Upper lobe of left lung (tissue), 4 donors: Measurements from ENCODE around the gene POLG2.

Experiments used
- EP300 ChIP-seq, 4 donors: sonication (generic); formaldehyde crosslinking; IDR thresholded peaks; one replicate each; pipeline ENCODE4 v1.5.1; 2017; ENCODE audit warnings: antibody characterized with exemption in 4 of 4, control low read depth in 2 of 4
- POLR2A ChIP-seq, 4 donors: fragments of 450-650 bp; IDR thresholded peaks; one replicate each; pipeline ENCODE4 v1.5.1; 2016 to 2017; ENCODE audit warnings: antibody characterized with exemption in 4 of 4, mild to moderate bottlenecking in 2 of 4
- POLR2AphosphoS5 ChIP-seq, 2 donors: sonication (generic); formaldehyde crosslinking; IDR thresholded peaks; one replicate each; pipeline ENCODE4 v1.5.1; 2017; ENCODE audit warnings: antibody characterized with exemption in 2 of 2
- TF ChIP-seq, protein P1 (sequence below), 6 experiments: fragments of 450-650 bp in 4 of 6; fragments of 200-600 bp in 2 of 6; sonication (generic) in 2 of 6; IDR thresholded peaks; one replicate each; pipeline ENCODE4 v1.5.1; 2016 to 2019; ENCODE audit warnings: antibody characterized with exemption in 6 of 6

DNA sequence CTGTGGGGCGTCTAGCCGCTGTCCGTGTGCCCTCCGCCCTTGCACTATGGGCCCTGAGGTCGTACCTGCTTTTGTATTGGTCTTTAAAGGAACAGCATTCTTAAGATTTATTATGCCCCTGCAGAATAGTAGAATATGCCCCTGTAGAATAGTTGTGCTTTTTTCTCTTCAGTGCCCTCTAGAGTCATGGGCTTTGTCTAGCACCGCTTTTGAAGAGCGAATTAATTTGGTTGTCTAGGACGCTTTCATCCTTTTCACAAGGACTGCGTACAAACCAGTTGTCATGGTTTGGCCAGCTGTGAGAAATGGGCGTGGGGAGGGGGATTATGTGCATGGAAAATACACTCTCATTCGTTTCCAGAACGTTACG is 10.5 kb upstream of the POLG2 start:
- TF ChIP-seq EP300 (IDR thresholded peaks at IDR 0.05): no peak
- no peak for TF ChIP-seq POLR2A (IDR thresholded peaks at IDR 0.05)
- TF ChIP-seq, protein P1, sequence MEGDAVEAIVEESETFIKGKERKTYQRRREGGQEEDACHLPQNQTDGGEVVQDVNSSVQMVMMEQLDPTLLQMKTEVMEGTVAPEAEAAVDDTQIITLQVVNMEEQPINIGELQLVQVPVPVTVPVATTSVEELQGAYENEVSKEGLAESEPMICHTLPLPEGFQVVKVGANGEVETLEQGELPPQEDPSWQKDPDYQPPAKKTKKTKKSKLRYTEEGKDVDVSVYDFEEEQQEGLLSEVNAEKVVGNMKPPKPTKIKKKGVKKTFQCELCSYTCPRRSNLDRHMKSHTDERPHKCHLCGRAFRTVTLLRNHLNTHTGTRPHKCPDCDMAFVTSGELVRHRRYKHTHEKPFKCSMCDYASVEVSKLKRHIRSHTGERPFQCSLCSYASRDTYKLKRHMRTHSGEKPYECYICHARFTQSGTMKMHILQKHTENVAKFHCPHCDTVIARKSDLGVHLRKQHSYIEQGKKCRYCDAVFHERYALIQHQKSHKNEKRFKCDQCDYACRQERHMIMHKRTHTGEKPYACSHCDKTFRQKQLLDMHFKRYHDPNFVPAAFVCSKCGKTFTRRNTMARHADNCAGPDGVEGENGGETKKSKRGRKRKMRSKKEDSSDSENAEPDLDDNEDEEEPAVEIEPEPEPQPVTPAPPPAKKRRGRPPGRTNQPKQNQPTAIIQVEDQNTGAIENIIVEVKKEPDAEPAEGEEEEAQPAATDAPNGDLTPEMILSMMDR (IDR thresholded peaks at IDR 0.05): peak in 3 of 6 experiments; percentile 32 to 44 (median 39)
- no peak for TF ChIP-seq POLR2AphosphoS5 (IDR thresholded peaks at IDR 0.05)
